AG04450 (cell line): Measurements from ENCODE around the gene B4GALNT3. TPM values are rescaled to one million over a fixed set of nuclear protein-coding genes. Genes with fewer than 3 reads are reported as not detected.

Experiments
- CTCF ChIA-PET: fragments of 300-600, 350-600 bp; formaldehyde crosslinking; extraction: SDS; loops from one replicate; lab custom pipeline; 2022; ENCODE audit warnings: antibody characterized with exemption, inconsistent platforms; lab: Charles Lee
- POLR2A ChIA-PET: fragments of 350-600 bp; formaldehyde crosslinking; extraction: SDS; loops from one replicate; lab custom pipeline; 2021; ENCODE audit warnings: antibody characterized with exemption, inconsistent platforms; lab: Yijun Ruan, JAX
- DNase-seq: peaks from one replicate; pipeline ENCODE4 v3.0.0-alpha.2; 2011; ENCODE audit warnings: low read depth, low spot score
- H3K27ac ChIP-seq: one replicate; pipeline ENCODE4 v1.5.1; 2012; ENCODE audit warnings: low read depth, low read length, control low read depth
- H3K27me3 ChIP-seq: one replicate; pipeline ENCODE4 v1.6.0; 2012; ENCODE audit warnings: low read length; ENCODE audit not compliant: control insufficient read depth, insufficient read depth
- H3K4me3 ChIP-seq: 2 replicates; pipeline ENCODE4 v1.5.1; 2011; ENCODE audit warnings: mild to moderate bottlenecking, low read depth, low read length, control low read depth
- H3K9me3 ChIP-seq: 2 replicates; pipeline ENCODE4 v1.5.1; 2012; ENCODE audit warnings: low read length; ENCODE audit not compliant: control insufficient read depth, insufficient read depth
- CTCF ChIP-seq: IDR thresholded peaks from 2 replicates; pipeline ENCODE4 v1.5.1; 2011; ENCODE audit warnings: low read depth, low read length, control low read depth, inconsistent platforms
- polyA plus RNA-seq: library from polyadenylated mRNA; depleted of rRNA; stranded (reverse); fragments of >200 nt; gene quantifications from 2 replicates; pipeline ENCODE4 v1.2.3, GENCODE V29; 2011

Gene B4GALNT3
- polyA plus RNA-seq, 1 experiment = not detected

GRCh38 chr12:461425-461824 is 1.7 kb downstream of the B4GALNT3 start:
- no peak for TF ChIP-seq CTCF
- DNase-seq = no peak
- no peak overlapping the region for H3K27ac ChIP-seq
- H3K27me3 ChIP-seq = peaks cover 63% of the 10 kb centered on the region
- H3K4me3 ChIP-seq = no peak overlapping the region
- H3K9me3 ChIP-seq = no peaks in the 10 kb centered on the region
- ChIA-PET POLR2A (interaction anchor here (0.5 kb wide), 1 partner anchor 636 kb away, joined by 5 read pairs; no protein-coding TSS in a partner anchor), CTCF (no interaction called here)

- H3K27me3 ChIP-seq = peaks cover 56% of the 10 kb centered on the region
- POLR2A ChIA-PET = no interaction called here
- CTCF ChIA-PET = no interaction called here
Measured at GRCh38 chr12:462936-463705, 3.4 kb downstream of the B4GALNT3 start.

GRCh38 chr12:464484-465267 is 4.9 kb downstream of the B4GALNT3 start:
- ChIA-PET CTCF (no interaction called here), POLR2A (no interaction called here)
- no peak overlapping the region for H3K4me3 ChIP-seq
- H3K27ac ChIP-seq = no peak overlapping the region
- H3K9me3 ChIP-seq = no peaks in the 10 kb centered on the region
- H3K27me3 ChIP-seq = peaks cover 48% of the 10 kb centered on the region
- no peak for TF ChIP-seq CTCF
- DNase-seq = no peak

More at GRCh38 chr12:462936-463705, 3.4 kb downstream of the B4GALNT3 start:
- Histone ChIP-seq H3K4me3 (no peak overlapping the region), H3K27ac (no peak overlapping the region), H3K9me3 (no peaks in the 10 kb centered on the region)
- no peak for TF ChIP-seq CTCF
- no peak for DNase-seq

GRCh38 chr12:466039-466438 is 6.3 kb downstream of the B4GALNT3 start:
- ChIA-PET CTCF (no interaction called here), POLR2A (no interaction called here)
- DNase-seq = no peak
- no peak overlapping the region for H3K27ac ChIP-seq
- H3K27me3 ChIP-seq = peaks cover 45% of the 10 kb centered on the region
- H3K4me3 ChIP-seq = no peak overlapping the region
- no peaks in the 10 kb centered on the region for H3K9me3 ChIP-seq
- TF ChIP-seq CTCF = no peak

- POLR2A ChIA-PET = no interaction called here
- no peak for TF ChIP-seq CTCF
- Histone ChIP-seq H3K27ac (no peak overlapping the region), H3K9me3 (no peaks in the 10 kb centered on the region), H3K4me3 (no peak overlapping the region), H3K27me3 (peaks cover 38% of the 10 kb centered on the region)
- CTCF ChIA-PET = interaction anchor here (1.3 kb wide), 1 partner anchor 14 kb away, joined by 3 read pairs; no protein-coding TSS in a partner anchor
- no peak for DNase-seq
Measured at GRCh38 chr12:466762-467161, 7.0 kb downstream of the B4GALNT3 start.
